HG03558 (cell line): ENCODE data around the gene NUDT6.
"Not testable (repeated sequence)": the region's sequence is repeated elsewhere in the genome, so short reads cannot be mapped to it uniquely, and the experiment has no call there.

Source experiments
- ATAC-seq: cut with Tn5 transposase; IDR thresholded peaks from one replicate; pipeline ENCODE4 v1.9.1; 2021; ENCODE audit warnings: moderate number of reproducible peaks; ENCODE audit not compliant: unreplicated experiment; ENCODE audit errors: extremely low read depth

The NUDT6 gene

DNA sequence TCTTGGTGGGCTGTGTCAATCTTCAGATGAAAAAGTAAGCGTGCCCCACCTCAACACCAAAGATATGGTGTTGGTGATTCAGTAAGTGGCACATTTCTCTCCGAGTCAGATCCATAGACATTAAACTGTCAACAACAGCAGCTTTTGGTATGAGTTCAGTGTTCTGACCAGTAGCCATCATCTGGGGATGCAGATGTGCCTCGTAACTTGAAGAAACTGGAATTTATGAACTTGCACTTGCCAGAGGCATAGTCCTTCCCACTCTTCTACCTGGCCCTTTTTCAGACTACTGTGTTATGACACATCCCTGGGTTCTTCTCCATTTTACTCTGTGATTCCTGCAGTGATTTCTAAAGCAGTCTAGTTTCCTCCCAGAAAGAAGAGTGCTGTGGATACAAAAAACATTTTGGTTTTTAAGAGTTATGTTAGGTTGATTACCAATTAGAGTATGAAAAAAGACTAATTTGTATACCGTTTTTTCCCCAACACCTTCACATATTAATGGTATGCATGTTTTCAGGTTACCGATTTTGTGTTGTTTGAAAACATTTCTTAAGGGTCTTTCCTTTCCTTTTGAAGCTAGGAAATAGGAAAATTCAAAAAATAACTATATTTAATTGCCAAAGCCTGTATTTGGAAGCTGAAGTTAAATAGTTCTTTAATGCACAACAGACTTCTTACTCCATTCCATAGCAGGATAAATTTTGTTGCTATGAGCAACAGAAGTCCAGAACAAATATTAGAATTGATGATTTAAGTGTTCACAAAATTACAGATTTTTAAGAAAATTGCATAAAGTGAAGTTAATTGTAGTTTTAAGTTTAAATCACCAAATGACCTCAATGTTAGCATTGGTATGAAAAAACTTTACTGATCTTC lies 39.3 kb downstream of the NUDT6 start:
- ATAC-seq: no peak

- ATAC-seq: no peak
Observed at GRCh38 chr4:122879001-122879400, 43.4 kb downstream of the NUDT6 start.

GRCh38 chr4:122876456-122876855 lies 45.9 kb downstream of the NUDT6 start:
- no peak for ATAC-seq

DNA sequence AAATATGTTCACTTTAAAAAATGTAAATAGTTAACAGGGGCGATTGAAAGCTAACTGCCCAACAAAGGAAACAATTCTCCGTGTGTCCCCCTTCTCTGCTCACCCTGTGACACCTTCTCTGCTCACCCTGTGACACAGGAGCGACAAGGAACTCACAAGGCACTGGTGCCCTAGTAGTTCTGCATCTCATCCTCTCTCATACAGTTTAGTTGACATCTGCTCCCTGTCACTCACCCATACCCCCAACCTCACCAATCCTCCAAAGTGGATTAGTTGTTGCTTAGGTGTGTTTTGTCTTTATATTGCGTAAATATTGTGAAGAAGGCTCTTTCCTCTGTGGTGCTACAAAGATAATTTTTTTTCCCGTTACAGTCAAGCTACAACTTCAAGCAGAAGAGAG lies 46.4 kb downstream of the NUDT6 start:
- no peak for ATAC-seq

DNA sequence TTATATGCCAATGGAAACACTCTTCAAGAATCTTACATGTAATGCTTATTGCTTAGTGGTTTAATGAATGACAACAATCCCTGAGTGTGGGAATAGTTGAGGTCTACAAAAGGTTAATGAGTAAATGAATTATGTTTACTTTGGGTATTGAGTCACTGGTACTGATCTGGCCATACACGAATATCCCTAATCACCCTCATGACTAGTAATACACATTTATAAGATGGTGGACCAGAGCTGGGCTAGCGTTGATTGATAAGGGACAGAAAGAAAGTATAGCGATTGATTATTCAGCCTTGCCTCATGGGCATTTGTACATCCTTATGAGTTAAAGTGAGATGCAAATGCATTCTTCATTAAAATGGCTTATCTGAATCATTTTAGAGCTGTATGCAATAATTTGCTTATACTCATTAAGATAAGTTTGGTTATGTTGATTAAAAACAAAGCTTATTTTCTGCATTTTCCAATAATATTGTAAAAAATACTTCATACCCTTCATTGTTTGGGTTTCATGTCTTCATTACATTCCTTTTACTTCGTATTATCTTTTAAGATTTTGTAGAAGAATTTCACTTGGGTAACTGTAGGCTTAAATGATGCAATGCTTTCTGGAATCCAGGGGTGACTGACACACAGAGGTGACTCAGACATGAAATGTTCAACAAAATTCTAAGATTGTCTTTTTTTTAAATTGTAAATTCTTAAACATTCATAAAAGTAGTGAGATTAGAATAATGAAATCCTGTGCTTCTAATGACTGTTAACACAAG lies 48.4 kb downstream of the NUDT6 start:
- ATAC-seq: no peak

GRCh38 chr4:122873146-122873545 lies 49.3 kb downstream of the NUDT6 start:
- no peak for ATAC-seq

DNA sequence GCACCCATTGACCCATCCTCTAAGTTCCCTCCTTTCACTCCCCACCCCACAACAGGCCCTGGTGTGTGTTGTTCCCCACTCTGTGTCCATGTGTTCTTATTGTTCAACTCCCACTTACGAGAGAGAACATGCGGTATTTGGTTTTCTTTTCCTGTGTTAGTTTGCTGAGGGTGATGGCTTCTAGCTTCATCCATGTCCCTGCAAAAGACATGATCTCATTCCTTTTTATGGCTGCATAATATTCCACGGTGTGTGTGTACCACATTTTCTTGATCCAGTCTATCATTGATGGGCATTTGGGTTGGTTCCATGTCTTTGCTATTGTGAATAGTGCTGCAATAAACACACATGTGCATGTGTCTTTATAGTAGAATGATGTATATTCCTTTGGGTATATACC lies 54.2 kb downstream of the NUDT6 start:
- ATAC-seq: not testable (repeated sequence)

DNA sequence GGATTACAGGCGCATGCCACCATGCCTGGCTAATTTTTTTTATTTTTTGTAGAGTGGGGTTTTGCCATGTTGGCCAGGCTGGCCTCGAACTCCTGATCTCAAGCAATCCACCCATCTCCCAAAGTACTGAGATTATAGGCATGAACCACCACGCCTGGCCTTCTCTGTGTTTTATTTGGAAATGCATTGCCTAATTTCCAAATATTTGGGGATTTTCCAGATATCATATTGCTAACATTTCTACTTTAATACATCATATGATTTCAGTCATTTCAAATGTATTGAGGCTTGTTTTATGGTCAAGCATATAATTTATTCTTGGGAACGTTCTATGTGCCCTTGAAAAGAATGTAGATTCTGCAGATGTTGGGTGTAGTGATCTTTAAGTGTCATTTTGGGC lies 57.0 kb downstream of the NUDT6 start:
- no peak for ATAC-seq

DNA sequence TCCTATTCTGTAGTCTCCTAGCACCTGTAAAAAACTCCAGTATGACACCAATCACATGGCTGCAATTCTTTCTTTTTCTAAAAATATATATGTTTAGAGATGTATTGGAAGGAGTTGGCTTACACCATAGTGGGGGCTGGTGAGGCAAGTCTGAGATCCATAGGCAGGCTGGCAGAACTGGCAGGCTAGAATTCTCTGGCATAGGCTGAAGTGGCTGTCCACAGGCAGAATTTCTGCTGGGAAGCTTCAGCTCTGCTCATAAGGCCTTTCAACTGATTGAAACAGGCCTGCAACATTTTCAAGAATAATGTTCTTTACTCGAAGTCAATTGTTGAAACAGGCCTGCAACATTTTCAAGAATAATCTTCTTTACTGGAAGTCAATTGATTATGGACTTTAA lies 58.8 kb downstream of the NUDT6 start:
- ATAC-seq: no peak

- ATAC-seq: no peak
Observed at GRCh38 chr4:122861172-122861943, 61.0 kb downstream of the NUDT6 start.

GRCh38 chr4:122858705-122859104 lies 63.7 kb downstream of the NUDT6 start:
- ATAC-seq: no peak

- ATAC-seq: no peak
Observed at GRCh38 chr4:122857160-122857559, 65.2 kb downstream of the NUDT6 start.

GRCh38 chr4:122855353-122855890 lies 67.0 kb downstream of the NUDT6 start:
- no peak for ATAC-seq

GRCh38 chr4:122854447-122855352 lies 67.7 kb downstream of the NUDT6 start:
- ATAC-seq: no peak

GRCh38 chr4:122851568-122851967 lies 70.8 kb downstream of the NUDT6 start:
- no peak for ATAC-seq

GRCh38 chr4:122849789-122850188 lies 72.6 kb downstream of the NUDT6 start:
- not testable (repeated sequence) for ATAC-seq

DNA sequence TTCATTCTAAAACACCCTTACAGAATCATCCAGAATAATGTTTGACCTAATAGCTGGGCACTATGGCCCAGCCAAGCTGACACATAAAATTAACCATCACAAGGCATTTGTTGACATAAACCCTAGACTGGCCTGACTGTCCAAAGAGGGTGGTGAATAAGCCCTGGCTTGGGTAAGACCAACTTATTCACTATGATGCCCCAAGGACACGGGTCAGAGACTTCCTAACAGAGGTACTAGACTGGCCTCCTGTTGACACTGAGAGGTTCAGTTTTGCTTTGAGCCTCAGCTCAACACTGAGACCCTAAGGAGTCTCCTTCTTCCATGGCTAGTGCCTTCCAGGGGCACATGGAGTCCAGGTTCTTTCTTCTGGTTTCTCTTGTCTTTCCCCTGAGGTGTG lies 74.5 kb downstream of the NUDT6 start:
- ATAC-seq: no peak

DNA sequence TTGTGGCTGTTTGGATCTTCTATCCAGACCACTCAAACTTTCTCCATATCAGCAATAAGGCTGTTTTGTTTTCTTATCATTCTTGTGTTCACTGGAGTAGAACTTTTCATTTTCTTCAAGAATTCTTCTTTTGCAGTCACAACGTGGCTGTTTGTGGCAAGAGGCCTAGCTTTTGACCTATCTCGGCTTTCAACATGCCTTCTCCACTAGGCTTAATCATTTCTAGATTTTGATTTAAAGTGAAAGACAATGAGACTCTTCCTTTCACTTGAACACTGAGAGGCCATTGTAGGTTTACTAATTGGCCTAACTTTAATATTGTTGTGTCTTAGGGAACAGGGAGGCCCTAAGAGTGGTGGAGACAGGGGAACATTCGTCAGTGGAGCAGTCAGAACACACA lies 76.6 kb downstream of the NUDT6 start:
- no peak for ATAC-seq

- ATAC-seq: no peak
Observed at GRCh38 chr4:122845066-122845465, 77.3 kb downstream of the NUDT6 start.
